HepG2 (cell line): ENCODE data around the gene POU6F1. TPM values are rescaled to one million over a fixed set of nuclear protein-coding genes. Genes with fewer than 3 reads are reported as not detected.

ENCODE experiments used
- ATF5 ChIP-seq: sonication (generic); formaldehyde crosslinking; IDR thresholded peaks from 2 replicates; pipeline ENCODE4 v1.4.0; 2020; ENCODE audit warnings: mild to moderate bottlenecking, low read depth, missing genetic modification reagents
- HDAC6 ChIP-seq: fragments of 200-600 bp; sonication (generic); IDR thresholded peaks from 2 replicates; pipeline ENCODE4 v1.7.0; 2017; ENCODE audit warnings: mild to moderate bottlenecking, antibody characterized with exemption, low read length, low read depth
- IRX3 ChIP-seq: sonication (generic); formaldehyde crosslinking; IDR thresholded peaks from 2 replicates; pipeline ENCODE4 v1.8.1; 2023; ENCODE audit warnings: mild to moderate bottlenecking, low read depth, missing genetic modification reagents, borderline replicate concordance
- PAWR ChIP-seq: sonication (generic); formaldehyde crosslinking; IDR thresholded peaks from 2 replicates; pipeline ENCODE4 v1.4.0; 2020; ENCODE audit warnings: missing genetic modification reagents, mild to moderate bottlenecking, borderline replicate concordance
- SALL2 ChIP-seq: sonication (generic); formaldehyde crosslinking; IDR thresholded peaks from 2 replicates; pipeline ENCODE4 v1.8.1; 2023; ENCODE audit warnings: mild to moderate bottlenecking, missing genetic modification reagents, inconsistent platforms
- SCMH1 ChIP-seq: sonication (generic); formaldehyde crosslinking; IDR thresholded peaks from 2 replicates; pipeline ENCODE4 v1.9.0; 2021; ENCODE audit warnings: missing genetic modification reagents, mild to moderate bottlenecking, borderline replicate concordance
- SIX1 ChIP-seq: sonication (generic); formaldehyde crosslinking; IDR thresholded peaks from 2 replicates; pipeline ENCODE4 v1.4.0; 2020; ENCODE audit warnings: missing genetic modification reagents, borderline replicate concordance
- SNAI1 ChIP-seq: sonication (generic); formaldehyde crosslinking; IDR thresholded peaks from 2 replicates; pipeline ENCODE4 v1.5.0; 2020; ENCODE audit warnings: mild to moderate bottlenecking, missing genetic modification reagents, borderline replicate concordance
- SP4 ChIP-seq: sonication (generic); formaldehyde crosslinking; IDR thresholded peaks from 2 replicates; pipeline ENCODE4 v1.8.1; 2023; ENCODE audit warnings: mild to moderate bottlenecking, missing genetic modification reagents
- SRSF9 ChIP-seq: fragments of 200-400 bp; formaldehyde crosslinking; IDR thresholded peaks from 2 replicates; pipeline ENCODE4 v1.6.1; 2018; ENCODE audit warnings: borderline replicate concordance, mild to moderate bottlenecking, low read depth, low read length; ENCODE audit not compliant: insufficient read depth, poor library complexity, severe bottlenecking
- TBP ChIP-seq: sonication (generic); formaldehyde crosslinking; IDR thresholded peaks from 2 replicates; pipeline ENCODE4 v1.5.0; 2020; ENCODE audit warnings: missing genetic modification reagents
- YY1 ChIP-seq: IDR thresholded peaks from 2 replicates; pipeline ENCODE4 v1.6.1; 2011; ENCODE audit warnings: low read length, low read depth, moderate library complexity, mild to moderate bottlenecking; ENCODE audit not compliant: insufficient read depth, insufficient replicate concordance
- ZNF713 ChIP-seq: sonication (generic); formaldehyde crosslinking; IDR thresholded peaks from 2 replicates; pipeline ENCODE4 v1.4.0; 2020; ENCODE audit warnings: mild to moderate bottlenecking, missing genetic modification reagents
- ZNF746 ChIP-seq: sonication (generic); formaldehyde crosslinking; IDR thresholded peaks from 2 replicates; pipeline ENCODE4 v1.8.0; 2022; ENCODE audit warnings: mild to moderate bottlenecking, missing genetic modification reagents
- ZNF75D ChIP-seq: sonication (generic); formaldehyde crosslinking; IDR thresholded peaks from 2 replicates; pipeline ENCODE4 v1.8.1; 2023; ENCODE audit warnings: missing genetic modification reagents, mild to moderate bottlenecking, borderline replicate concordance
- polyA plus RNA-seq, 8 experiments: library from polyadenylated mRNA; depleted of rRNA in 3 of 8; stranded (reverse) in 7 of 8; unstranded in 1 of 8; fragments of >200 nt; fragmentation: Illumina TruSeq in 4 of 8; extraction: Trizol in 4 of 8; gene quantifications; 2 replicates each; pipeline versions ENCODE4 v1.2.1 to v1.2.3, GENCODE V29; 2011 to 2016; ENCODE audit warnings: low read depth in 4 of 8, missing spikeins in 1 of 8, mixed read lengths in 1 of 8; ENCODE audit not compliant: insufficient read depth in 1 of 8
- total RNA-seq, 5 experiments: library from RNA; depleted of rRNA; stranded (reverse); fragments of >200 nt; fragmentation: Illumina TruSeq; extraction: Trizol; gene quantifications; 2 replicates each; pipeline ENCODE4 v1.2.3, GENCODE V29; 2016; ENCODE audit warnings: low read depth in 1 of 5
- TF ChIP-seq, protein P1 (sequence below): sonication (generic); formaldehyde crosslinking; IDR thresholded peaks from 2 replicates; pipeline ENCODE4 v1.5.1; 2020; ENCODE audit warnings: mild to moderate bottlenecking, missing genetic modification reagents, moderate library complexity
- TF ChIP-seq, protein P2 (sequence below): sonication (generic); formaldehyde crosslinking; IDR thresholded peaks from 2 replicates; pipeline ENCODE4 v1.4.0; 2020; ENCODE audit warnings: missing genetic modification reagents
- TF ChIP-seq, protein P3 (sequence below): sonication (generic); formaldehyde crosslinking; IDR thresholded peaks from 2 replicates; pipeline ENCODE4 v1.4.0; 2020; ENCODE audit warnings: mild to moderate bottlenecking, missing genetic modification reagents
- TF ChIP-seq, protein P4 (sequence below): sonication (generic); formaldehyde crosslinking; IDR thresholded peaks from 2 replicates; pipeline ENCODE4 v1.5.0; 2020; ENCODE audit warnings: missing genetic modification reagents

POU6F1 gene
- total and polyA plus RNA-seq, 2 of the 13 experiments (the other 11 are each of a cell fraction or from before 2014, with no cell fraction given) = 0.48 to 0.51 TPM

DNA sequence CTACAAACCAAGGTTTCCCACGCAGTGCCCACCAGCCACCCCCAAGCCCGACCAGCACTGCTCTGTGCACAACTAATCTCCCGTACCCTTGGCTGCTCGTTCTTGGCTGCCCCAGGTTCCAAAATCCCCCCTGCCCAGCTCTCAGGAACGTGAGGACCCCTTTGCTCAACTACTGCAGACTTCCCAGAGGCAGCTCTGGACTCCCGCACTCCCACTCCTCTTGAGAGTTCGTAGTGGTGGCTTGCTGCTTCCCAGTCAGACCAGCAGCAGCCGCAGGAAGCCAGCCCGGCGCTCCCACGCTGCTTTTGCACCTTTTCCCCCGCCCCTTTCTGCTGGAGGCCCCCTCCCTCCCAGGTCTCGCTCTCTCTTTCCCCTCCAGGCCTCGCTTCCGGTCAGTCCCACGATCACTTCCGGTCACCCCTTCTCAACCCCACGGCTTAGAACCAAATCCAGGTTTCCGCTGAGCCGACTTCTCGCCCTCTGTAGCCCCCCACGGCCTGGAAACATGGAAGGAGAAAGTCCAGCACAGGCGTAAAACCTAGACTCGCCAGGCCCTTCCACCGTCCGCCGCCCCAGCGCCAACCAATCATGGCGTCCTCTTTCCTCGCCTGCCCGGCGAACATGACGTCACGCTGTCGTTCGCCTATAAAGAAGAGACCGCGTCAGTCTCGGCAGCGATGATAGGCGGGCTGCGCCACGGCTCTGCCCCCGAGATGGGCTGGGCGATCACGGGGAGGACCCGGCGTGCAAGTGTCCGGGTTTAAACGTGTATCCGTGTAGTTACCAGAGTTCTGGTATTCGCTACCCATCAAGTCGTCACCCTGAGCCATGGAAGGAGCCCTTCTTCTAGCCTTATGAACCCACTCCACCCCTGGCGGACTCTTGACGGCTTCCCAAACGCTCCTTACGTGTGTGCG lies 45.1 kb downstream of the POU6F1 start, which contains the start of gene TFCP2 (continued):
- TF ChIP-seq, protein P1, sequence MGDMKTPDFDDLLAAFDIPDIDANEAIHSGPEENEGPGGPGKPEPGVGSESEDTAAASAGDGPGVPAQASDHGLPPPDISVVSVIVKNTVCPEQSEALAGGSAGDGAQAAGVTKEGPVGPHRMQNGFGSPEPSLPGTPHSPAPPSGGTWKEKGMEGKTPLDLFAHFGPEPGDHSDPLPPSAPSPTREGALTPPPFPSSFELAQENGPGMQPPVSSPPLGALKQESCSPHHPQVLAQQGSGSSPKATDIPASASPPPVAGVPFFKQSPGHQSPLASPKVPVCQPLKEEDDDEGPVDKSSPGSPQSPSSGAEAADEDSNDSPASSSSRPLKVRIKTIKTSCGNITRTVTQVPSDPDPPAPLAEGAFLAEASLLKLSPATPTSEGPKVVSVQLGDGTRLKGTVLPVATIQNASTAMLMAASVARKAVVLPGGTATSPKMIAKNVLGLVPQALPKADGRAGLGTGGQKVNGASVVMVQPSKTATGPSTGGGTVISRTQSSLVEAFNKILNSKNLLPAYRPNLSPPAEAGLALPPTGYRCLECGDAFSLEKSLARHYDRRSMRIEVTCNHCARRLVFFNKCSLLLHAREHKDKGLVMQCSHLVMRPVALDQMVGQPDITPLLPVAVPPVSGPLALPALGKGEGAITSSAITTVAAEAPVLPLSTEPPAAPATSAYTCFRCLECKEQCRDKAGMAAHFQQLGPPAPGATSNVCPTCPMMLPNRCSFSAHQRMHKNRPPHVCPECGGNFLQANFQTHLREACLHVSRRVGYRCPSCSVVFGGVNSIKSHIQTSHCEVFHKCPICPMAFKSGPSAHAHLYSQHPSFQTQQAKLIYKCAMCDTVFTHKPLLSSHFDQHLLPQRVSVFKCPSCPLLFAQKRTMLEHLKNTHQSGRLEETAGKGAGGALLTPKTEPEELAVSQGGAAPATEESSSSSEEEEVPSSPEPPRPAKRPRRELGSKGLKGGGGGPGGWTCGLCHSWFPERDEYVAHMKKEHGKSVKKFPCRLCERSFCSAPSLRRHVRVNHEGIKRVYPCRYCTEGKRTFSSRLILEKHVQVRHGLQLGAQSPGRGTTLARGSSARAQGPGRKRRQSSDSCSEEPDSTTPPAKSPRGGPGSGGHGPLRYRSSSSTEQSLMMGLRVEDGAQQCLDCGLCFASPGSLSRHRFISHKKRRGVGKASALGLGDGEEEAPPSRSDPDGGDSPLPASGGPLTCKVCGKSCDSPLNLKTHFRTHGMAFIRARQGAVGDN (CRISPR knock-in tag) = peak; percentile 93
- TF ChIP-seq ZNF75D (CRISPR knock-in tag) = no peak
- peak; percentile 91 for TF ChIP-seq YY1
- TF ChIP-seq ZNF713 (CRISPR knock-in tag) = no peak
- peak; percentile 49; the same call in 1 of the 2 replicates for TF ChIP-seq ATF5 (CRISPR knock-in tag)
- TF ChIP-seq, protein P2, sequence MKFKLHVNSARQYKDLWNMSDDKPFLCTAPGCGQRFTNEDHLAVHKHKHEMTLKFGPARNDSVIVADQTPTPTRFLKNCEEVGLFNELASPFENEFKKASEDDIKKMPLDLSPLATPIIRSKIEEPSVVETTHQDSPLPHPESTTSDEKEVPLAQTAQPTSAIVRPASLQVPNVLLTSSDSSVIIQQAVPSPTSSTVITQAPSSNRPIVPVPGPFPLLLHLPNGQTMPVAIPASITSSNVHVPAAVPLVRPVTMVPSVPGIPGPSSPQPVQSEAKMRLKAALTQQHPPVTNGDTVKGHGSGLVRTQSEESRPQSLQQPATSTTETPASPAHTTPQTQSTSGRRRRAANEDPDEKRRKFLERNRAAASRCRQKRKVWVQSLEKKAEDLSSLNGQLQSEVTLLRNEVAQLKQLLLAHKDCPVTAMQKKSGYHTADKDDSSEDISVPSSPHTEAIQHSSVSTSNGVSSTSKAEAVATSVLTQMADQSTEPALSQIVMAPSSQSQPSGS = no peak
- TF ChIP-seq SALL2 (CRISPR knock-in tag) = peak; percentile 91
- TF ChIP-seq HDAC6 = no peak
- TF ChIP-seq SIX1 = no peak
- 0 out of 2 replicates have a peak, but pooled peaks have one; percentile 36 for TF ChIP-seq PAWR (CRISPR knock-in tag)
- no peak for TF ChIP-seq TBP (CRISPR knock-in tag)
- 0 out of 2 replicates have a peak, but pooled peaks have one; percentile 41 for TF ChIP-seq ZNF746 (CRISPR knock-in tag)
- TF ChIP-seq SP4 (CRISPR knock-in tag) = peak; percentile 82; the same call in 1 of the 2 replicates
- TF ChIP-seq, protein P3, sequence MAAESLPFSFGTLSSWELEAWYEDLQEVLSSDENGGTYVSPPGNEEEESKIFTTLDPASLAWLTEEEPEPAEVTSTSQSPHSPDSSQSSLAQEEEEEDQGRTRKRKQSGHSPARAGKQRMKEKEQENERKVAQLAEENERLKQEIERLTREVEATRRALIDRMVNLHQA (CRISPR knock-in tag) = no peak
- no peak for TF ChIP-seq SCMH1 (CRISPR knock-in tag)
- TF ChIP-seq, protein P4, sequence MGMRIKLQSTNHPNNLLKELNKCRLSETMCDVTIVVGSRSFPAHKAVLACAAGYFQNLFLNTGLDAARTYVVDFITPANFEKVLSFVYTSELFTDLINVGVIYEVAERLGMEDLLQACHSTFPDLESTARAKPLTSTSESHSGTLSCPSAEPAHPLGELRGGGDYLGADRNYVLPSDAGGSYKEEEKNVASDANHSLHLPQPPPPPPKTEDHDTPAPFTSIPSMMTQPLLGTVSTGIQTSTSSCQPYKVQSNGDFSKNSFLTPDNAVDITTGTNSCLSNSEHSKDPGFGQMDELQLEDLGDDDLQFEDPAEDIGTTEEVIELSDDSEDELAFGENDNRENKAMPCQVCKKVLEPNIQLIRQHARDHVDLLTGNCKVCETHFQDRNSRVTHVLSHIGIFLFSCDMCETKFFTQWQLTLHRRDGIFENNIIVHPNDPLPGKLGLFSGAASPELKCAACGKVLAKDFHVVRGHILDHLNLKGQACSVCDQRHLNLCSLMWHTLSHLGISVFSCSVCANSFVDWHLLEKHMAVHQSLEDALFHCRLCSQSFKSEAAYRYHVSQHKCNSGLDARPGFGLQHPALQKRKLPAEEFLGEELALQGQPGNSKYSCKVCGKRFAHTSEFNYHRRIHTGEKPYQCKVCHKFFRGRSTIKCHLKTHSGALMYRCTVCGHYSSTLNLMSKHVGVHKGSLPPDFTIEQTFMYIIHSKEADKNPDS (CRISPR knock-in tag) = no peak
- no peak; the same call in 1 of the 2 replicates for TF ChIP-seq SNAI1
- TF ChIP-seq SRSF9 = no peak
- TF ChIP-seq IRX3 (CRISPR knock-in tag) = 0 out of 2 replicates have a peak, but pooled peaks have one; percentile 50
